ENCODE results near the gene ADH5. TPM values are rescaled to one million over a fixed set of nuclear protein-coding genes. Genes with fewer than 3 reads are reported as not detected.

Gene ADH5
- total RNA-seq, 1 experiment from 2014 or later: 163 TPM

DNA sequence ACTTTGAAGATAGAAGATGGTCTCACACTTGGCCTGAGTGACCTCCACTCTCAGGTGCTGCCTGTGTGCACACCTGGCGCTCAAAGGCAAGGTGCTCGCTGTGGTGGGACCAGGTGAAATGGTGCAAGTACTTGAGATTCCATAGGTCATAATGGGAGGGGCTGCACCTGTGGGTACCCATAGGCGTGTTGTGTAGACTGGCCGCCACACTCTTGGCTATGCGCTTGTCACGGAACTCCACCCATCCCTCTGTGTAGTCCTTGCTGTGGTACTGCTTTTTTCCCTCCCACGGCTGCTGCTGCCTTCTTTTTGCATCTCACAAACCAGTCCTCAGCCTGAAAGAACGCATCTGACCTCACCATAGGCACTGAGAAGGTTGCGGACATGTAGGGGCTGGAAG, 66.0 kb downstream of the ADH5 start:
- DNase-seq (ENCODE audit: low read depth, low spot score): no peak
- peaks cover 100% of the 10 kb centered on the region for H3K79me2 ChIP-seq (ENCODE audit: insufficient read depth, low read length)
- peaks cover 11% of the 10 kb centered on the region; the same call in 1 of the 2 replicates for H4K20me1 ChIP-seq (ENCODE audit: insufficient read depth)
- H3K9me2 ChIP-seq (ENCODE audit: insufficient read depth): no peaks in the 10 kb centered on the region
- no peak overlapping the region for H3K9ac ChIP-seq (ENCODE audit: low read length)
- RAD21 ChIA-PET (ENCODE audit: low non-redundant PET in 1 of 2, low total read pairs in 2 of 2, uncharacterized antibody in 2 of 2, unreplicated experiment in 2 of 2): no interaction called here
- no peak overlapping the region for H3K27ac ChIP-seq (ENCODE audit: low read depth, low read length)
- H2AFZ ChIP-seq (ENCODE audit: low read depth, low read length, poor library complexity, severe bottlenecking): no peak overlapping the region
- no peaks in the 10 kb centered on the region for H3K27me3 ChIP-seq (ENCODE audit: insufficient read depth, low read length)
- H3K4me3 ChIP-seq (replicated peaks in 1 of 2; ENCODE audit: low read depth in 1 of 2, low read length in 2 of 2): 0 out of 4 replicates have a peak overlapping the region, but pooled peaks of 1 of the 2 experiments have one; percentile 17
- intact Hi-C loops (cut with micrococcal nuclease): no loop called here
- TF ChIP-seq SRF (IDR thresholded peaks at IDR 0.05; ENCODE audit: low read depth) (no peak), JUND (IDR thresholded peaks at IDR 0.05) (no peak), REST (IDR thresholded peaks at IDR 0.05; ENCODE audit: low read depth) (no peak), TCF7L2 (IDR thresholded peaks at IDR 0.05; ENCODE audit: borderline replicate concordance, extremely low read depth, insufficient read depth, insufficient read length) (no peak), EZH2 (IDR thresholded peaks at IDR 0.05) (no peak), POLR2A (IDR thresholded peaks at IDR 0.05; ENCODE audit: borderline replicate concordance, extremely low read depth, insufficient read depth, insufficient read length) (no peak), ELF1 (IDR thresholded peaks at IDR 0.05; ENCODE audit: borderline replicate concordance, low read depth) (no peak), FOSL1 (IDR thresholded peaks at IDR 0.05; ENCODE audit: low read depth) (no peak), ZNF274 (IDR thresholded peaks at IDR 0.05; ENCODE audit: low read depth, low read length) (no peak)
- TF ChIP-seq, protein P1, sequence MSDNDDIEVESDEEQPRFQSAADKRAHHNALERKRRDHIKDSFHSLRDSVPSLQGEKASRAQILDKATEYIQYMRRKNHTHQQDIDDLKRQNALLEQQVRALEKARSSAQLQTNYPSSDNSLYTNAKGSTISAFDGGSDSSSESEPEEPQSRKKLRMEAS (IDR thresholded peaks at IDR 0.05): no peak
- ATAC-seq: no peak
- POLR2A ChIA-PET: no interaction called here
- H3K4me2 ChIP-seq (ENCODE audit: low read length): no peak overlapping the region
- peaks cover 0 to 8% of the 10 kb centered on the region in 2 experiments; a peak in 2 of 4 replicates for H3K9me3 ChIP-seq (ENCODE audit: control insufficient read depth in 1 of 2, insufficient read depth in 1 of 2, low read depth in 1 of 2, low read length in 2 of 2)
- no TSS peak for BruUV-seq (replicated peaks)
- H3K36me3 ChIP-seq (ENCODE audit: control insufficient read depth in 1 of 2, insufficient read depth in 2 of 2, low read length in 2 of 2): peaks cover 0 to 31% of the 10 kb centered on the region in 2 experiments; a peak in 1 of 4 replicates
- CTCF ChIA-PET: no interaction called here
- H3K4me1 ChIP-seq (ENCODE audit: control insufficient read depth in 1 of 2, insufficient read depth in 2 of 2, low read length in 2 of 2): peaks cover 5 to 25% of the 10 kb centered on the region in 2 experiments; a peak in 2 of 4 replicates

Measured in HCT116 (cell line).